K562 (cell line): Measurements from ENCODE around the gene KRT31. TPM values are rescaled to one million over a fixed set of nuclear protein-coding genes. Genes with fewer than 3 reads are reported as not detected.

Experiments used
- ATAC-seq: fragments of 200-7000 bp; cut with Tn5 transposase; 3 replicates; pipeline ENCODE4 v1.9.1; 2020; ENCODE audit warnings: moderate library complexity
- BruUV-seq: library from RNA; stranded (reverse); fragments of 400-500 nt; replicated peaks from 2 replicates; lab custom pipeline; 2021; lab: Mats Ljungman, UMichigan
- CTCF ChIA-PET: fragments of 300-600 bp; formaldehyde crosslinking; extraction: SDS; loops from one replicate; lab custom pipeline; 2021; ENCODE audit warnings: low intra/inter-chr PET ratio; lab: Yijun Ruan, JAX
- POLR2A ChIA-PET: fragments of 300-600, 350-650 bp; sonication (Branson Sonifier 250); formaldehyde crosslinking; extraction: SDS; loops from one replicate; lab custom pipeline; 2021; ENCODE audit warnings: antibody characterized with exemption, inconsistent platforms; lab: Yijun Ruan, JAX
- DNase-seq, 4 experiments: peaks; one replicate each; pipeline versions ENCODE4 v3.0.0 to v3.0.0-alpha.2; 2011 to 2018; ENCODE audit warnings: low spot score in 3 of 4, mixed read lengths in 3 of 4; ENCODE audit errors: extremely low read depth in 1 of 4
- FAIRE-seq: peaks from 2 replicates; lab custom pipeline; 2011; peaks lifted over from hg19 to GRCh38; lab: Jason Lieb, UNC
- H2AFZ ChIP-seq: 2 replicates; pipeline ENCODE4 v1.6.0; 2011; ENCODE audit warnings: low read depth, low read length, control low read depth, inconsistent platforms
- H3K27ac ChIP-seq: fragments of 200-600 bp; 3 replicates; pipeline ENCODE4 v1.8.0; 2011; ENCODE audit warnings: low read depth, mild to moderate bottlenecking, control low read depth, inconsistent platforms, low read length, moderate library complexity, mixed read lengths; ENCODE audit errors: extremely low read depth
- H3K27me3 ChIP-seq, 2 experiments: fragments of 300-600 bp in 1 of 2; 2 replicates in 1 of 2; 3 replicates in 1 of 2; pipeline versions ENCODE4 v1.6.0 to v1.8.0; 2011; ENCODE audit warnings: inconsistent platforms in 2 of 2, low read length in 2 of 2, mild to moderate bottlenecking in 1 of 2, mixed read lengths in 1 of 2, moderate library complexity in 1 of 2; ENCODE audit not compliant: control insufficient read depth in 2 of 2, insufficient read depth in 2 of 2
- H3K36me3 ChIP-seq: fragments of 300-600 bp; 3 replicates; pipeline ENCODE4 v1.8.0; 2011; ENCODE audit warnings: mild to moderate bottlenecking, low read length, inconsistent platforms; ENCODE audit not compliant: control insufficient read depth, insufficient read depth
- H3K4me1 ChIP-seq, 2 experiments: fragments of 200-600 bp in 1 of 2; replicated peaks in 1 of 2; 2 replicates in 1 of 2; 3 replicates in 1 of 2; pipeline versions ENCODE4 v1.5.1 to v1.8.0; 2011; ENCODE audit warnings: inconsistent platforms in 2 of 2, low read length in 2 of 2, mild to moderate bottlenecking in 1 of 2, mixed read lengths in 1 of 2, moderate library complexity in 1 of 2; ENCODE audit not compliant: control insufficient read depth in 2 of 2, insufficient read depth in 2 of 2
- H3K4me2 ChIP-seq: 2 replicates; pipeline ENCODE4 v1.6.1; 2011; ENCODE audit warnings: low read length, control low read depth, inconsistent platforms, mixed read lengths; ENCODE audit not compliant: insufficient read depth
- H3K4me3 ChIP-seq: fragments of 200-600 bp; sonication (generic), shearing (Covaris generic); 2 replicates; pipeline ENCODE4 v1.5.1; 2016; ENCODE audit warnings: control low read depth, inconsistent platforms
- H3K79me2 ChIP-seq: fragments of 200-600 bp; 3 replicates; pipeline ENCODE4 v1.8.0; 2011; ENCODE audit warnings: low read length, inconsistent platforms; ENCODE audit not compliant: control insufficient read depth, insufficient read depth
- H3K9ac ChIP-seq, 2 experiments: 2 replicates each; pipeline versions ENCODE4 v1.6.0 to v1.6.1; 2011; ENCODE audit warnings: low read depth in 2 of 2, low read length in 2 of 2, control low read depth in 1 of 2, inconsistent platforms in 1 of 2, mild to moderate bottlenecking in 1 of 2, mixed read lengths in 1 of 2; ENCODE audit not compliant: insufficient read depth in 1 of 2
- H3K9me1 ChIP-seq: one replicate; pipeline ENCODE4 v1.6.0; 2011; ENCODE audit warnings: inconsistent platforms, mild to moderate bottlenecking, low read length, moderate library complexity; ENCODE audit not compliant: control insufficient read depth, insufficient read depth
- H3K9me3 ChIP-seq: replicated peaks from 2 replicates; pipeline ENCODE4 v1.5.1; 2011; ENCODE audit warnings: low read depth, low read length, inconsistent platforms; ENCODE audit not compliant: control insufficient read depth, insufficient read depth
- H4K20me1 ChIP-seq: replicated peaks from 2 replicates; pipeline ENCODE4 v1.6.1; 2011; ENCODE audit warnings: low read length, inconsistent platforms, mixed read lengths; ENCODE audit not compliant: control insufficient read depth, insufficient read depth
- ATF3 ChIP-seq, 2 experiments: fragments of 450-650 bp in 1 of 2; sonication (generic) in 1 of 2; formaldehyde crosslinking in 1 of 2; IDR thresholded peaks in 1 of 2; conservative IDR thresholded peaks in 1 of 2; 2 replicates each; pipeline versions ENCODE4 v1.6.1 to v1.8.1; 2016 to 2023; ENCODE audit warnings: mild to moderate bottlenecking in 2 of 2, moderate library complexity in 2 of 2, inconsistent platforms in 1 of 2, missing genetic modification reagents in 1 of 2
- GTF2A2 ChIP-seq: IDR thresholded peaks from 2 replicates; pipeline ENCODE4 v1.6.1; 2016; ENCODE audit warnings: mild to moderate bottlenecking, missing genetic modification characterization, missing compliant biosample characterization
- MAX ChIP-seq: sonication (generic); formaldehyde crosslinking; IDR thresholded peaks from 2 replicates; pipeline ENCODE4 v1.9.0; 2022; ENCODE audit warnings: mild to moderate bottlenecking, missing genetic modification reagents
- MEF2D ChIP-seq: conservative IDR thresholded peaks from 2 replicates; pipeline ENCODE4 v1.6.1; 2016; ENCODE audit warnings: low read depth, missing genetic modification characterization, missing compliant biosample characterization
- MTA3 ChIP-seq: fragments of 450-650 bp; formaldehyde crosslinking; IDR thresholded peaks from 2 replicates; pipeline ENCODE4 v1.6.1; 2017; ENCODE audit warnings: mild to moderate bottlenecking, borderline replicate concordance
- SMAD1 ChIP-seq: fragments of 150-350 bp; IDR thresholded peaks from 2 replicates; pipeline ENCODE4 v1.6.1; 2014; ENCODE audit warnings: low read length, low read depth; ENCODE audit not compliant: partially characterized antibody
- SNRNP70 ChIP-seq: fragments of 200-400 bp; formaldehyde crosslinking; optimal IDR thresholded peaks from 2 replicates; pipeline ENCODE3; 2017; ENCODE audit warnings: low read depth, low read length
- ZNF12 ChIP-seq: sonication (generic); formaldehyde crosslinking; IDR thresholded peaks from 2 replicates; pipeline ENCODE4 v1.4.0; 2020; ENCODE audit warnings: mild to moderate bottlenecking, missing genetic modification reagents
- ZNF408 ChIP-seq: fragments of 250-450 bp; sonication (Bioruptor Pico); IDR thresholded peaks from 2 replicates; pipeline ENCODE4 v1.4.0; 2020; ENCODE audit warnings: low read depth, mild to moderate bottlenecking, moderate library complexity
- ZNF740 ChIP-seq, 3 experiments: fragments of 200-800 bp in 1 of 3; sonication (Bioruptor generic) in 1 of 3; sonication (generic) in 1 of 3; formaldehyde crosslinking in 1 of 3; IDR thresholded peaks; 2 replicates each; pipeline versions ENCODE4 v1.6.1 to v1.8.0; 2016 to 2022; ENCODE audit warnings: mild to moderate bottlenecking in 2 of 3, missing compliant biosample characterization in 2 of 3, missing genetic modification characterization in 2 of 3, missing genetic modification reagents in 1 of 3
- WGBS: fragments of 100-300 bp; shearing (Covaris generic); methylation state at CpG from one replicate; pipeline ENCODE4 v1.1.6; 2016; ENCODE audit warnings: low coverage, mixed read lengths; ENCODE audit not compliant: insufficient coverage; ENCODE audit errors: missing lambda C conversion rate; 5-methylcytosine and 5-hydroxymethylcytosine counted together
- in situ Hi-C: fragments of 300-500 bp; cut with MboI; formaldehyde crosslinking; loops from 4 replicates; pipeline ENCODE4 v1.15.0; 2018; ENCODE audit warnings: inconsistent platforms, mixed read lengths
- intact Hi-C: fragments of 100-400 bp; cut with micrococcal nuclease; formaldehyde crosslinking; loops from 2 replicates; pipeline ENCODE4 v1.14.2; 2022
- polyA plus RNA-seq, 8 experiments: library from polyadenylated mRNA; depleted of rRNA in 4 of 8; stranded (reverse) in 5 of 8; unstranded in 3 of 8; fragments of >200 nt; fragmentation: Nextera tagmentation in 2 of 8; fragmentation: Illumina TruSeq in 1 of 8; extraction: Ambion mirVana in 2 of 8; extraction: Trizol in 1 of 8; gene quantifications; 2 replicates each; pipeline versions ENCODE4 v1.2.1 to v1.2.3, GENCODE V29; 2011 to 2014; ENCODE audit warnings: inconsistent platforms in 1 of 8, missing spikeins in 1 of 8
- total RNA-seq, 7 experiments: library from RNA; depleted of rRNA in 6 of 7; stranded (reverse); fragments of >200 nt in 6 of 7; fragmentation: Illumina TruSeq in 2 of 7; extraction: Trizol in 2 of 7; gene quantifications; 2 replicates each; pipeline versions ENCODE4 v1.2.1 to v1.2.3, GENCODE V29; 2011 to 2021; ENCODE audit warnings: low replicate concordance in 1 of 7

KRT31 gene
- total and polyA plus RNA-seq, 9 of the 15 experiments (the other 6 are each of a cell fraction or from before 2014, with no cell fraction given), result not detected

GRCh38 chr17:41444186-41444585 lies 46.8 kb upstream of the KRT31 start:
- H3K27me3 ChIP-seq, result peaks cover 7 to 26% of the 10 kb centered on the region in 2 experiments; a peak in 4 of 5 replicates
- no TSS peak for BruUV-seq
- no peaks in the 10 kb centered on the region for H4K20me1 ChIP-seq
- 5% methylated on average over 1 of the region's 1 CpG for WGBS
- FAIRE-seq (no peak), ATAC-seq (no peak), DNase-seq (no peak)
- H2AFZ ChIP-seq, result no peak overlapping the region
- TF ChIP-seq SNRNP70 (no peak), MAX (no peak), ZNF12 (CRISPR knock-in tag) (no peak), MTA3 (no peak), GTF2A2 (tag) (no peak), ZNF408 (CRISPR knock-in tag) (no peak)
- H3K36me3 ChIP-seq, result no peaks in the 10 kb centered on the region
- POLR2A ChIA-PET, result no interaction called here
- no peak overlapping the region for H3K9ac ChIP-seq
- in situ Hi-C loops (no loop called here), intact Hi-C loops (no loop called here)
- no peaks in the 10 kb centered on the region for H3K9me1 ChIP-seq
- no peaks in the 10 kb centered on the region for H3K4me1 ChIP-seq
- H3K79me2 ChIP-seq, result no peaks in the 10 kb centered on the region; the same call in 2 of the 3 replicates
- H3K4me3 ChIP-seq, result no peak overlapping the region
- no peaks in the 10 kb centered on the region for H3K9me3 ChIP-seq
- CTCF ChIA-PET, result no interaction called here
- no peak overlapping the region for H3K4me2 ChIP-seq
- no peak overlapping the region for H3K27ac ChIP-seq

- Histone ChIP-seq H2AFZ (no peak overlapping the region), H3K27me3 (peaks cover 4 to 36% of the 10 kb centered on the region in 2 experiments; a peak in 4 of 5 replicates), H3K9ac (no peak overlapping the region), H3K9me1 (no peaks in the 10 kb centered on the region), H3K4me1 (no peaks in the 10 kb centered on the region), H4K20me1 (no peaks in the 10 kb centered on the region), H3K4me2 (no peak overlapping the region), H3K27ac (no peak overlapping the region), H3K4me3 (no peak overlapping the region), H3K36me3 (no peaks in the 10 kb centered on the region), H3K9me3 (no peaks in the 10 kb centered on the region), H3K79me2 (no peaks in the 10 kb centered on the region; the same call in 2 of the 3 replicates)
- 0% methylated on average over 4 of the region's 4 CpGs for WGBS
- CTCF ChIA-PET, result no interaction called here
- FAIRE-seq, result no peak
- intact Hi-C loops (no loop called here), in situ Hi-C loops (no loop called here)
- TF ChIP-seq ZNF740 (CRISPR knock-in tag; IDR thresholded peaks at IDR 0.05) (no peak), ZNF740 (tag; IDR thresholded peaks at IDR 0.05) (no peak), MEF2D (tag) (no peak), ATF3 (IDR thresholded peaks at IDR 0.05) (0 out of 2 replicates have a peak, but pooled peaks have one; percentile 15), ATF3 (CRISPR knock-in tag; conservative IDR thresholded peaks at IDR 0.05) (no peak), SMAD1 (no peak)
- no peak for ATAC-seq
- POLR2A ChIA-PET, result no interaction called here
- no peak for DNase-seq
- BruUV-seq, result no TSS peak
Observed at GRCh38 chr17:41442739-41443138, 45.3 kb upstream of the KRT31 start.
